Tibial nerve (tissue), 4 donors: ENCODE data around the gene HOXD10.
A peak's percentile ranks its signal among the peaks of the same experiment; 100 is the strongest.

Experiments
- EP300 ChIP-seq, 2 donors: sonication (generic); formaldehyde crosslinking; IDR thresholded peaks; one replicate each; pipeline ENCODE4 v1.6.1; 2017; ENCODE audit warnings: antibody characterized with exemption in 2 of 2, mild to moderate bottlenecking in 1 of 2
- POLR2A ChIP-seq, 2 donors: fragments of 450-650 bp; IDR thresholded peaks; one replicate each; pipeline ENCODE4 v1.6.1; 2017; ENCODE audit warnings: antibody characterized with exemption in 2 of 2, mild to moderate bottlenecking in 2 of 2, moderate library complexity in 2 of 2
- TF ChIP-seq, protein P1 (sequence below), 5 experiments: fragments of 200-600 bp in 3 of 5; fragments of 450-650 bp in 2 of 5; sonication (generic) in 3 of 5; IDR thresholded peaks; one replicate each; pipeline ENCODE4 v1.5.1; 2016 to 2019; ENCODE audit warnings: antibody characterized with exemption in 5 of 5, mild to moderate bottlenecking in 3 of 5, moderate library complexity in 2 of 5

DNA sequence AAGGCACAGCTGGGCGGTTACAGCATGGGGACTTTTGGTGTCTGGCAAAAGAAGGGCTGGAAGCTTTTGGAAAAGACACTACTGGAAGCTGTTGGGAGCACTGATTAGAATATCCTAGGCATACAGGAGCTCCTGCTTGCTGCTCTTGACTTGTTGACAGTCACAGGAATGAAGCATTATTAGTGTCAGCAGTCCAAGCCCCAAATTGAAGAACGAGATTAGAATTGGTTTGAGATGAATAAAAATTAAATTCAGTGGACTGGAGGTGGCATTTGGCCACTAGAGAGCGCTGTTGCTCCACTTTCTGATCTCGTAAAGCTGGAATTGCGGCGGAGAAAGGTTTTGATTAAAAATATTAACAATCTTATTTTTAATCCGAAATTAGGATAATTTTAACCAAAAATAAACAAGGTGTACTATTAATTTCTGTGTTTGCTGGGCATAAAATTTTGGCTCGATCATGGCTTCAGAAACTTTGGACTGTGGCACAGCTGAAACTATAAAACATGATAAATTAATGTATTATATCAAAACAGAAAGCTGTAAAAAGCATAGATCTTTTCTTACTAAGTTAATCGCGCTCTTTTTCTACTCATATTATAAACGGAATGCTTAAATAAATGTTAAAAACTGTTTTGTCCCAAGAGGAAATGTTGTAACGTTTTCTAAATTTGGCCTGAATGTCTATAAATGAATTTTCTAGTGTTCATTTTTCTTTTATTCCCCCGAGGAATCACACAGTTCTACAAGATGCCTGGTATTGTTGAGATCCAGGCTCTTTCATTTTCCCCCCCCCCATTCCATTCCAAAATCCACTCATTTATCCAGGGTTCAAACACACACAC is 10.6 kb downstream of the HOXD10 start:
- TF ChIP-seq POLR2A (IDR thresholded peaks at IDR 0.05): no peak
- TF ChIP-seq, protein P1, sequence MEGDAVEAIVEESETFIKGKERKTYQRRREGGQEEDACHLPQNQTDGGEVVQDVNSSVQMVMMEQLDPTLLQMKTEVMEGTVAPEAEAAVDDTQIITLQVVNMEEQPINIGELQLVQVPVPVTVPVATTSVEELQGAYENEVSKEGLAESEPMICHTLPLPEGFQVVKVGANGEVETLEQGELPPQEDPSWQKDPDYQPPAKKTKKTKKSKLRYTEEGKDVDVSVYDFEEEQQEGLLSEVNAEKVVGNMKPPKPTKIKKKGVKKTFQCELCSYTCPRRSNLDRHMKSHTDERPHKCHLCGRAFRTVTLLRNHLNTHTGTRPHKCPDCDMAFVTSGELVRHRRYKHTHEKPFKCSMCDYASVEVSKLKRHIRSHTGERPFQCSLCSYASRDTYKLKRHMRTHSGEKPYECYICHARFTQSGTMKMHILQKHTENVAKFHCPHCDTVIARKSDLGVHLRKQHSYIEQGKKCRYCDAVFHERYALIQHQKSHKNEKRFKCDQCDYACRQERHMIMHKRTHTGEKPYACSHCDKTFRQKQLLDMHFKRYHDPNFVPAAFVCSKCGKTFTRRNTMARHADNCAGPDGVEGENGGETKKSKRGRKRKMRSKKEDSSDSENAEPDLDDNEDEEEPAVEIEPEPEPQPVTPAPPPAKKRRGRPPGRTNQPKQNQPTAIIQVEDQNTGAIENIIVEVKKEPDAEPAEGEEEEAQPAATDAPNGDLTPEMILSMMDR (IDR thresholded peaks at IDR 0.05): peak; percentile 77 to 92 (median 79)
- no peak for TF ChIP-seq EP300 (IDR thresholded peaks at IDR 0.05)
